CD14-positive monocyte (primary cell): Measurements from ENCODE around the gene ZNF92. TPM values are rescaled to one million over a fixed set of nuclear protein-coding genes. Genes with fewer than 3 reads are reported as not detected.
"Not testable (repeated sequence)": the region's sequence is repeated elsewhere in the genome, so short reads cannot be mapped to it uniquely, and the experiment has no call there.

Experiments used
- DNase-seq, 3 donors: peaks; one replicate each; pipeline ENCODE4 v3.0.0-alpha.2; 2011 to 2022
- H2AFZ ChIP-seq: 2 replicates; pipeline ENCODE4 v1.6.0; 2012; ENCODE audit warnings: mild to moderate bottlenecking, low read depth, low read length, inconsistent platforms; ENCODE audit not compliant: insufficient read depth, poor library complexity, severe bottlenecking
- H3K27ac ChIP-seq, 2 donors: 1 replicate in 1 of 2; 2 replicates in 1 of 2; pipeline ENCODE4 v1.5.1; 2012 to 2013; ENCODE audit warnings: low read length in 2 of 2, control low read depth in 1 of 2, inconsistent platforms in 1 of 2, low read depth in 1 of 2, mild to moderate bottlenecking in 1 of 2
- H3K27me3 ChIP-seq, 2 donors: one replicate each; pipeline versions ENCODE4 v1.6.0 to v1.6.1; 2011 to 2013; ENCODE audit warnings: low read length in 2 of 2; ENCODE audit not compliant: control insufficient read depth in 2 of 2, insufficient read depth in 2 of 2
- H3K36me3 ChIP-seq, 2 donors: replicated peaks in 1 of 2; 1 replicate in 1 of 2; 2 replicates in 1 of 2; pipeline versions ENCODE4 v1.5.1 to v1.6.1; 2012 to 2013; ENCODE audit warnings: low read length in 2 of 2, control low read depth in 1 of 2, inconsistent platforms in 1 of 2, mild to moderate bottlenecking in 1 of 2; ENCODE audit not compliant: insufficient read depth in 2 of 2, control insufficient read depth in 1 of 2
- H3K4me1 ChIP-seq, 2 donors: 1 replicate in 1 of 2; 2 replicates in 1 of 2; pipeline versions ENCODE4 v1.5.1 to v1.6.1; 2012 to 2013; ENCODE audit warnings: low read length in 2 of 2, control low read depth in 1 of 2, inconsistent platforms in 1 of 2, mild to moderate bottlenecking in 1 of 2, moderate library complexity in 1 of 2; ENCODE audit not compliant: insufficient read depth in 2 of 2, control insufficient read depth in 1 of 2
- H3K4me2 ChIP-seq: replicated peaks from 2 replicates; pipeline ENCODE3; 2012; ENCODE audit warnings: low read length, moderate library complexity, mild to moderate bottlenecking; ENCODE audit not compliant: poor library complexity, severe bottlenecking; ENCODE audit errors: extremely low read depth
- H3K4me3 ChIP-seq, 3 experiments: fragments of 200-600 bp in 1 of 3; sonication (generic) in 1 of 3; replicated peaks in 1 of 3; 1 replicate in 2 of 3; 2 replicates in 1 of 3; pipeline ENCODE4 v1.5.1; 2011 to 2013; ENCODE audit warnings: low read length in 3 of 3, mild to moderate bottlenecking in 3 of 3, control low read depth in 2 of 3, low read depth in 2 of 3, inconsistent platforms in 1 of 3, moderate library complexity in 1 of 3
- H3K79me2 ChIP-seq: 2 replicates; pipeline ENCODE4 v1.6.0; 2012; ENCODE audit warnings: mild to moderate bottlenecking, control low read depth, inconsistent platforms, low read length, moderate library complexity; ENCODE audit not compliant: insufficient read depth
- H3K9ac ChIP-seq: 2 replicates; pipeline ENCODE4 v1.6.0; 2017; ENCODE audit warnings: low read length, mild to moderate bottlenecking; ENCODE audit not compliant: insufficient read depth, poor library complexity, severe bottlenecking
- H3K9me3 ChIP-seq, 2 donors: replicated peaks in 1 of 2; 1 replicate in 1 of 2; 2 replicates in 1 of 2; pipeline versions ENCODE4 v1.5.1 to v1.6.1; 2012 to 2013; ENCODE audit warnings: low read length in 2 of 2, control low read depth in 1 of 2; ENCODE audit not compliant: control insufficient read depth in 1 of 2, insufficient read depth in 1 of 2
- H4K20me1 ChIP-seq: 2 replicates; pipeline ENCODE4 v1.6.0; 2012; ENCODE audit warnings: mild to moderate bottlenecking, low read length, control low read depth, moderate library complexity; ENCODE audit not compliant: insufficient read depth
- H3K27ac Mint-ChIP-seq, 7 donors: one replicate each; pipeline ENCODE4 v1.8.0; 2020; ENCODE audit warnings: mild to moderate bottlenecking in 7 of 7, mixed read lengths in 7 of 7, moderate library complexity in 6 of 7, inconsistent platforms in 2 of 7
- H3K27me3 Mint-ChIP-seq, 3 donors: one replicate each; pipeline ENCODE4 v1.8.0; 2021 to 2022; ENCODE audit warnings: low read depth in 3 of 3, mild to moderate bottlenecking in 3 of 3, mixed read lengths in 3 of 3, moderate library complexity in 3 of 3, inconsistent platforms in 1 of 3
- H3K36me3 Mint-ChIP-seq, 2 donors: one replicate each; pipeline ENCODE4 v1.8.0; 2020; ENCODE audit warnings: mixed read lengths in 2 of 2, inconsistent platforms in 1 of 2, mild to moderate bottlenecking in 1 of 2
- H3K4me1 Mint-ChIP-seq: one replicate; pipeline ENCODE4 v1.8.0; 2020; ENCODE audit warnings: mild to moderate bottlenecking, mixed read lengths
- H3K4me3 Mint-ChIP-seq, 2 donors: one replicate each; pipeline ENCODE4 v1.8.0; 2020; ENCODE audit warnings: mild to moderate bottlenecking in 2 of 2, mixed read lengths in 2 of 2, moderate library complexity in 1 of 2
- H3K9me3 Mint-ChIP-seq, 7 donors: one replicate each; pipeline ENCODE4 v1.8.0; 2020 to 2022; ENCODE audit warnings: mixed read lengths in 7 of 7, mild to moderate bottlenecking in 6 of 7, moderate library complexity in 6 of 7, inconsistent platforms in 2 of 7
- CTCF ChIP-seq: fragments of 200-600 bp; IDR thresholded peaks from one replicate; pipeline ENCODE4 v1.8.0; 2022; ENCODE audit warnings: antibody characterized with exemption, mild to moderate bottlenecking
- WGBS: methylation state at CpG from one replicate; pipeline ENCODE4 v1.1.5; 2013; ENCODE audit warnings: missing lambda C conversion rate; ENCODE audit not compliant: insufficient coverage; 5-methylcytosine and 5-hydroxymethylcytosine counted together
- intact Hi-C, 2 donors: fragments of 100-400 bp; cut with micrococcal nuclease; formaldehyde crosslinking; loops; one replicate each; pipeline versions ENCODE4 v1.15.0 to v1.15.1; 2023
- polyA plus RNA-seq, 3 donors: library from polyadenylated mRNA; depleted of rRNA in 1 of 3; unstranded in 2 of 3; stranded (reverse) in 1 of 3; fragments of 300-500 nt in 2 of 3; fragments of >200 nt in 1 of 3; fragmentation: Illumina TruSeq in 2 of 3; gene quantifications; 1 replicate in 2 of 3; 2 replicates in 1 of 3; pipeline ENCODE4 v1.2.3, GENCODE V29; 2012 to 2021

ZNF92 gene
- polyA plus RNA-seq, 3 donors = 2.3 to 6.4 (median 4.1) TPM

DNA sequence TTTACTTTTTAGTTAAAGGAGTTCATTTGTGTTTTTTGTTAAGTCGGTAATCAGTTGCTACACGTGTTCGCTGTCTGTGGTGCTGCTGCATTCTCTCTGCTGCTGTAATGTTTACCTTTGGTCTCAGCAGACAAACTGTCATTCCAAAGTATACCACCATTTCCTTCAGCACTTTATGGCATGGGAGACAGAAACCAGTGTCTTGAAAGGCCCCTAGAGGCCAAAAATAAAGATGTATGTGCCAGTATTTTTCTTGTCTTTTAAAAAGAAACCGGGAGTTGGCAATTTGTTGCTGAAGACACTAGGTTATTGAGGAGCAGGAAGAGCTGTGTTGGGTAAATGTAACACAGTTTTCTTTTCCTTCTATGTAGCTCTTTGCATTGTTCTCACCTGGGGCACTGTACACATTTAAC, 24.1 kb downstream of the ZNF92 start:
- Histone ChIP-seq H3K27ac (no peak overlapping the region), H3K27me3 (no peaks in the 10 kb centered on the region), H3K9ac (no peak overlapping the region), H4K20me1 (no peaks in the 10 kb centered on the region), H3K4me2 (no peak overlapping the region), H3K9me3 (peaks cover 36 to 92% of the 10 kb centered on the region in 2 donors), H3K4me1 (no peaks in the 10 kb centered on the region), H3K79me2 (peaks cover 17% of the 10 kb centered on the region), H3K4me3 (peak overlapping the region in 1 of 3 experiments; percentile 7), H2AFZ (no peak overlapping the region), H3K36me3 (peaks cover 26 to 72% of the 10 kb centered on the region in 2 donors)
- no peak overlapping the region for H3K27ac Mint-ChIP-seq
- H3K9me3 Mint-ChIP-seq = peaks cover 30 to 69% (median 52%) of the 10 kb centered on the region in 7 donors
- no peaks in the 10 kb centered on the region for H3K4me1 Mint-ChIP-seq
- intact Hi-C loops = no loop called here
- TF ChIP-seq CTCF = no peak
- no peak overlapping the region for H3K4me3 Mint-ChIP-seq
- no peaks in the 10 kb centered on the region for H3K27me3 Mint-ChIP-seq
- peaks cover 52 to 63% of the 10 kb centered on the region in 2 donors for H3K36me3 Mint-ChIP-seq
- 100% methylated on average over 1 of the region's 4 CpGs for WGBS
- no peak for DNase-seq

- H3K4me1 ChIP-seq, H4K20me1 ChIP-seq, H3K4me1 Mint-ChIP-seq, DNase-seq, H3K4me3 Mint-ChIP-seq, H3K4me2 ChIP-seq, H3K9ac ChIP-seq, H2AFZ ChIP-seq, H3K4me3 ChIP-seq, H3K27me3 Mint-ChIP-seq, intact Hi-C loops, H3K27ac ChIP-seq, H3K27ac Mint-ChIP-seq, H3K27me3 ChIP-seq: not testable (repeated sequence)
- H3K9me3 Mint-ChIP-seq = peaks cover 32 to 76% (median 61%) of the 10 kb centered on the region in 7 donors
- Histone ChIP-seq H3K36me3 (peaks cover 25 to 63% of the 10 kb centered on the region in 2 donors), H3K79me2 (peaks cover 11% of the 10 kb centered on the region), H3K9me3 (peaks cover 44 to 95% of the 10 kb centered on the region in 2 donors)
- WGBS = no CpG with 5 or more reads among the region's 3 CpGs
- peaks cover 48 to 58% of the 10 kb centered on the region in 2 donors for H3K36me3 Mint-ChIP-seq
Observed at GRCh38 chr7:65398671-65399070, 25.0 kb downstream of the ZNF92 start.

DNA sequence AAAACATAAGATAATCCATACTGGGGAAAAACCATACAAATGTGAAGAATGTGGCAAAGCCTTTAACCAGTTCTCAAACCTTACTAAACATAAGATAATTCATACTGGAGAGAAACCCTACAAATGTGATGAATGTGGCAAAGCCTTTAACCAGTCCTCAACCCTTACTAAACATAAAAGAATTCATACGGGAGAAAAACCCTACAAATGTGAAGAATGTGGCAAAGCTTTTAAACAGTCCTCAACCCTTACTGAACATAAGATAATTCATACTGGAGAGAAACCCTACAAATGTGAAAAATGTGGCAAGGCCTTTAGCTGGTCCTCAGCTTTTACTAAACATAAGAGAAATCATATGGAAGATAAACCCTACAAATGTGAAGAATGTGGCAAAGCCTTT, 25.4 kb downstream of the ZNF92 start:
- H4K20me1 ChIP-seq, H3K9ac ChIP-seq, H3K27ac ChIP-seq, H3K4me3 ChIP-seq, DNase-seq, H3K27ac Mint-ChIP-seq, H3K27me3 Mint-ChIP-seq, H3K4me1 Mint-ChIP-seq, H3K4me1 ChIP-seq, H3K27me3 ChIP-seq, intact Hi-C loops, H3K4me3 Mint-ChIP-seq, H3K4me2 ChIP-seq, H2AFZ ChIP-seq: not testable (repeated sequence)
- Mint-ChIP-seq H3K9me3 (peaks cover 35 to 76% (median 65%) of the 10 kb centered on the region in 7 donors), H3K36me3 (peaks cover 45 to 53% of the 10 kb centered on the region in 2 donors)
- WGBS = no CpG with 5 or more reads among the region's 1 CpG
- Histone ChIP-seq H3K79me2 (peaks cover 11% of the 10 kb centered on the region), H3K36me3 (peaks cover 25 to 60% of the 10 kb centered on the region in 2 donors), H3K9me3 (peaks cover 48 to 96% of the 10 kb centered on the region in 2 donors)
